Endothelial cell of umbilical vein (primary cell): ENCODE data around the gene SMIM38. TPM values are rescaled to one million over a fixed set of nuclear protein-coding genes. Genes with fewer than 3 reads are reported as not detected.
A peak's percentile ranks its signal among the peaks of the same experiment; 100 is the strongest.

Experiments
- BruUV-seq: library from RNA; stranded (reverse); fragments of 400-500 nt; replicated peaks from 2 replicates; lab custom pipeline; 2021; lab: Mats Ljungman, UMichigan
- CTCF ChIA-PET: fragments of 300-600, 350-600 bp; sonication (Branson Sonifier 250); formaldehyde crosslinking; loops from one replicate; lab custom pipeline; 2021; ENCODE audit warnings: antibody characterized with exemption, inconsistent platforms; lab: Charles Lee
- POLR2A ChIA-PET: fragments of 300-600, 350-600 bp; sonication (Branson Sonifier 250); formaldehyde crosslinking; loops from one replicate; lab custom pipeline; 2021; ENCODE audit warnings: antibody characterized with exemption, inconsistent platforms; lab: Charles Lee
- DNase-seq: peaks from one replicate; pipeline ENCODE4 v3.0.0-alpha.2; 2011; ENCODE audit warnings: low read depth, low spot score
- FAIRE-seq: peaks from 2 replicates; lab custom pipeline; 2011; peaks lifted over from hg19 to GRCh38; lab: Jason Lieb, UNC
- H2AFZ ChIP-seq: 2 replicates; pipeline ENCODE4 v1.6.0; 2012; ENCODE audit warnings: low read depth, low read length, control low read depth, inconsistent platforms
- H3K27ac ChIP-seq: 2 replicates; pipeline ENCODE4 v1.5.1; 2011; ENCODE audit warnings: low read depth, mild to moderate bottlenecking, control low read depth, low read length, moderate library complexity; ENCODE audit not compliant: insufficient read depth
- H3K27me3 ChIP-seq, 2 experiments: 2 replicates each; pipeline versions ENCODE4 v1.6.0 to v1.6.1; 2011; ENCODE audit warnings: low read length in 2 of 2, mixed read lengths in 1 of 2; ENCODE audit not compliant: control insufficient read depth in 2 of 2, insufficient read depth in 2 of 2
- H3K36me3 ChIP-seq, 2 experiments: 2 replicates in 1 of 2; 3 replicates in 1 of 2; pipeline ENCODE4 v1.5.1; 2011; ENCODE audit warnings: low read length in 2 of 2, mild to moderate bottlenecking in 1 of 2, moderate library complexity in 1 of 2; ENCODE audit not compliant: control insufficient read depth in 2 of 2, insufficient read depth in 2 of 2; ENCODE audit errors: extremely low read depth in 1 of 2
- H3K4me1 ChIP-seq: 3 replicates; pipeline ENCODE4 v1.5.1; 2011; ENCODE audit warnings: mild to moderate bottlenecking, low read length; ENCODE audit not compliant: control insufficient read depth, insufficient read depth; ENCODE audit errors: extremely low read depth
- H3K4me2 ChIP-seq: 2 replicates; pipeline ENCODE4 v1.6.1; 2011; ENCODE audit warnings: low read length, control low read depth, mixed read lengths; ENCODE audit not compliant: insufficient read depth
- H3K4me3 ChIP-seq, 3 experiments: fragments of 200-600 bp in 1 of 3; sonication (generic), shearing (Covaris generic) in 1 of 3; replicated peaks in 1 of 3; 2 replicates each; pipeline ENCODE4 v1.5.1; 2011 to 2016; ENCODE audit warnings: control low read depth in 3 of 3, low read length in 3 of 3, mild to moderate bottlenecking in 2 of 3, inconsistent platforms in 1 of 3, low read depth in 1 of 3, moderate library complexity in 1 of 3; ENCODE audit not compliant: insufficient read depth in 1 of 3
- H3K79me2 ChIP-seq: 2 replicates; pipeline ENCODE4 v1.6.0; 2012; ENCODE audit warnings: low read length, inconsistent platforms; ENCODE audit not compliant: control insufficient read depth, insufficient read depth
- H3K9ac ChIP-seq: replicated peaks from 2 replicates; pipeline ENCODE3; 2011; ENCODE audit warnings: low read length, control low read depth; ENCODE audit not compliant: insufficient read depth; ENCODE audit errors: extremely low read depth
- H3K9me1 ChIP-seq: replicated peaks from 3 replicates; pipeline ENCODE4 v1.6.0; 2011; ENCODE audit warnings: mild to moderate bottlenecking, low read length; ENCODE audit not compliant: control insufficient read depth, insufficient read depth; ENCODE audit errors: extremely low read depth
- H3K9me3 ChIP-seq: replicated peaks from 2 replicates; pipeline ENCODE4 v1.5.1; 2012; ENCODE audit warnings: low read length, inconsistent platforms; ENCODE audit not compliant: control insufficient read depth, insufficient read depth
- H4K20me1 ChIP-seq: replicated peaks from 2 replicates; pipeline ENCODE3; 2011; ENCODE audit warnings: mild to moderate bottlenecking, low read length; ENCODE audit not compliant: control insufficient read depth, insufficient read depth; ENCODE audit errors: extremely low read depth
- EZH2 ChIP-seq: IDR thresholded peaks from 2 replicates; pipeline ENCODE4 v1.6.1; 2012; ENCODE audit warnings: borderline replicate concordance, low read depth, mild to moderate bottlenecking, moderate library complexity, low read length, inconsistent platforms; ENCODE audit not compliant: severe bottlenecking
- FOS ChIP-seq: IDR thresholded peaks from 2 replicates; pipeline ENCODE4 v1.6.1; 2011; ENCODE audit warnings: mild to moderate bottlenecking, low read length, moderate library complexity, borderline replicate concordance; ENCODE audit not compliant: insufficient read depth
- GATA2 ChIP-seq: IDR thresholded peaks from 2 replicates; pipeline ENCODE4 v1.7.0; 2011; ENCODE audit warnings: low read depth, mild to moderate bottlenecking, moderate library complexity, mixed read lengths, low read length; ENCODE audit not compliant: insufficient read length, insufficient read depth
- JUN ChIP-seq: IDR thresholded peaks from 2 replicates; pipeline ENCODE4 v1.6.1; 2011; ENCODE audit warnings: borderline replicate concordance, low read depth; ENCODE audit not compliant: insufficient read length, insufficient read depth
- MYC ChIP-seq: IDR thresholded peaks from one replicate; pipeline ENCODE4 v1.6.1; 2011; ENCODE audit warnings: mild to moderate bottlenecking, low read depth, low read length
- POLR2A ChIP-seq: IDR thresholded peaks from 2 replicates; pipeline ENCODE4 v1.6.1; 2012; ENCODE audit warnings: low read depth, mild to moderate bottlenecking, control low read depth, low read length
- POLR2AphosphoS5 ChIP-seq: IDR thresholded peaks from 2 replicates; pipeline ENCODE4 v1.6.1; 2012; ENCODE audit warnings: low read depth, mild to moderate bottlenecking, control low read depth, low read length, moderate library complexity; ENCODE audit not compliant: insufficient read depth
- dilution Hi-C: fragments of 300-500 bp; cut with MboI; formaldehyde crosslinking; loops from one replicate; pipeline ENCODE4 v1.15.0; 2019; ENCODE audit warnings: low sequenced_read_pairs; ENCODE audit not compliant: extremely low pct_ligation_motif_present
- intact Hi-C: fragments of 100-400 bp; cut with micrococcal nuclease; formaldehyde crosslinking; loops from one replicate; pipeline ENCODE4 v1.10.0; 2022
- polyA plus RNA-seq, 4 experiments: library from polyadenylated mRNA; depleted of rRNA in 3 of 4; stranded (reverse) in 3 of 4; unstranded in 1 of 4; fragments of >200 nt; gene quantifications; 2 replicates each; pipeline versions ENCODE4 v1.2.1 to v1.2.3, GENCODE V29; 2011 to 2012; ENCODE audit warnings: missing spikeins in 1 of 4
- total RNA-seq: library from RNA; stranded (reverse); gene quantifications from 2 replicates; pipeline ENCODE4 v1.2.3, GENCODE V29; 2021
- TF ChIP-seq, protein P1 (sequence below): IDR thresholded peaks from 2 replicates; pipeline ENCODE4 v1.6.1; 2011; ENCODE audit not compliant: insufficient read depth, insufficient read length
- TF ChIP-seq, protein P2 (sequence below), 2 donors: IDR thresholded peaks; 1 replicate in 1 of 2; 2 replicates in 1 of 2; pipeline ENCODE4 v1.5.1; 2011; ENCODE audit warnings: low read length in 2 of 2, mild to moderate bottlenecking in 2 of 2, moderate library complexity in 2 of 2, control low read depth in 1 of 2, inconsistent platforms in 1 of 2, low read depth in 1 of 2; ENCODE audit not compliant: insufficient read depth in 1 of 2; ENCODE audit errors: extremely low read depth in 1 of 2

Gene SMIM38
- total and polyA plus RNA-seq, 2 donors (not counting 3 experiments of a cell fraction or from before 2014, with no cell fraction given) = 0.03 TPM; not detected in 1

DNA sequence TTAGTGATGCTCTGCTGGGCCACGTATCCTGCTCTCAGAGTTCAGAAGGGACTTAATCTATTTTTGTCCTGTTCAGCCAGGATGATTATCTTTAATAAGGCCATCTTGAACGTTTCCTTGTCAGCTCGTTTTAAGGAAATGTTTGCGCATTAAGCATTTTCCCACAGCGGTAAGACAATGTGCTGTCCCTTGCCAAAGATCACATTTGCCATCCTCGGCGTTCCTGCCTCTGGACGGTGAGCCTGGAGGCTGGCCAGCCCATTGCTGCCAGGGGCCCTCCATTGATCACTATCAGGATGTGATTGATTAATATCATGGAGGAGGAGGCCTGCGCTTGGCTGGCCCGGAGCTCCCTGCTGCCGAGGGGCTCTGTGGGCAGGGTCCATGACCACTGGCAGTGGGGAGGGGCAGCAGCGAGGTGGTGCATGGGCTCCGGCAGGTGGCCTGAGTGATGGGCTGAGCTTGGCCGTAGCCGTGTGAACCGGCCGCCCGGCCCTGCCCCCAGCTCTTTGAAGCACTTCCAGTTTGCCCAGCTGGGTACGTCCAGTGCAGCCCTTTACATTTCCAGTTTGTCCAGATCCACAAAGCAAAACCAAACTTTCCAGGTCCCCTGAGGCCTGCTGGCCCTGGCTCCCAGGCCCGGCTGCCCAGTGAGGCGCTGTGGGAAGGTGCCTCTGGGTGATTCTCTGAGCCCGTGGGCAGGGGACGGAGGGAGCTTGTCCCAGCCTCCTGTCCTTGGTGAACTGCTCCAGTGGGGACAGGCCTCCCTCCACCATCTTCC, 49.5 kb upstream of the SMIM38 start:
- Histone ChIP-seq H3K36me3 (no peaks in the 10 kb centered on the region), H3K9me3 (no peaks in the 10 kb centered on the region), H4K20me1 (no peaks in the 10 kb centered on the region), H3K4me3 (no peak overlapping the region), H3K79me2 (no peaks in the 10 kb centered on the region), H3K9ac (no peak overlapping the region), H3K4me1 (peaks cover 5% of the 10 kb centered on the region), H3K27me3 (peaks cover 0 to 12% of the 10 kb centered on the region in 2 experiments), H2AFZ (no peak overlapping the region), H3K9me1 (no peaks in the 10 kb centered on the region), H3K27ac (no peak overlapping the region), H3K4me2 (no peak overlapping the region)
- FAIRE-seq (peak; percentile 66), DNase-seq (peak; percentile 58)
- intact Hi-C loops (loop anchor here (10.0 kb wide), 1 partner anchor 189 kb away; the partner anchor contains the start of gene MYEOV), dilution Hi-C loops (loop anchor here (25.0 kb wide), 1 partner anchor 556 kb away; no protein-coding TSS in a partner anchor)
- ChIA-PET CTCF (interaction anchor here (0.9 to 9.0 kb wide), 7 partner anchors 25 to 578 kb away, joined by 3 to 154 read pairs (median 12); partner anchors contain the start of genes CCND1 and LTO1), POLR2A (interaction anchor here (0.6 kb wide), 1 partner anchor 533 kb away, joined by 6 read pairs; no protein-coding TSS in a partner anchor)
- no TSS peak for BruUV-seq
- TF ChIP-seq, protein P1, sequence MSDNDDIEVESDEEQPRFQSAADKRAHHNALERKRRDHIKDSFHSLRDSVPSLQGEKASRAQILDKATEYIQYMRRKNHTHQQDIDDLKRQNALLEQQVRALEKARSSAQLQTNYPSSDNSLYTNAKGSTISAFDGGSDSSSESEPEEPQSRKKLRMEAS = no peak
- TF ChIP-seq GATA2 = no peak
- no peak for TF ChIP-seq EZH2
- TF ChIP-seq, protein P2, sequence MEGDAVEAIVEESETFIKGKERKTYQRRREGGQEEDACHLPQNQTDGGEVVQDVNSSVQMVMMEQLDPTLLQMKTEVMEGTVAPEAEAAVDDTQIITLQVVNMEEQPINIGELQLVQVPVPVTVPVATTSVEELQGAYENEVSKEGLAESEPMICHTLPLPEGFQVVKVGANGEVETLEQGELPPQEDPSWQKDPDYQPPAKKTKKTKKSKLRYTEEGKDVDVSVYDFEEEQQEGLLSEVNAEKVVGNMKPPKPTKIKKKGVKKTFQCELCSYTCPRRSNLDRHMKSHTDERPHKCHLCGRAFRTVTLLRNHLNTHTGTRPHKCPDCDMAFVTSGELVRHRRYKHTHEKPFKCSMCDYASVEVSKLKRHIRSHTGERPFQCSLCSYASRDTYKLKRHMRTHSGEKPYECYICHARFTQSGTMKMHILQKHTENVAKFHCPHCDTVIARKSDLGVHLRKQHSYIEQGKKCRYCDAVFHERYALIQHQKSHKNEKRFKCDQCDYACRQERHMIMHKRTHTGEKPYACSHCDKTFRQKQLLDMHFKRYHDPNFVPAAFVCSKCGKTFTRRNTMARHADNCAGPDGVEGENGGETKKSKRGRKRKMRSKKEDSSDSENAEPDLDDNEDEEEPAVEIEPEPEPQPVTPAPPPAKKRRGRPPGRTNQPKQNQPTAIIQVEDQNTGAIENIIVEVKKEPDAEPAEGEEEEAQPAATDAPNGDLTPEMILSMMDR (IDR thresholded peaks at IDR 0.05; ENCODE audit: extremely low read depth in 1 of 2, insufficient read depth in 1 of 2, low read depth in 1 of 2, low read length in 2 of 2) = no peak
- TF ChIP-seq POLR2A = no peak
- no peak for TF ChIP-seq MYC
- TF ChIP-seq JUN = no peak
- no peak for TF ChIP-seq POLR2AphosphoS5
- no peak for TF ChIP-seq FOS
